NCI-H774 (cell line): ENCODE measurements around the gene THTPA.

ENCODE experiments used
- DNase-seq: peaks from one replicate; lab custom pipeline; 2025; lab: John Stamatoyannopoulos, UW

The THTPA gene

DNA sequence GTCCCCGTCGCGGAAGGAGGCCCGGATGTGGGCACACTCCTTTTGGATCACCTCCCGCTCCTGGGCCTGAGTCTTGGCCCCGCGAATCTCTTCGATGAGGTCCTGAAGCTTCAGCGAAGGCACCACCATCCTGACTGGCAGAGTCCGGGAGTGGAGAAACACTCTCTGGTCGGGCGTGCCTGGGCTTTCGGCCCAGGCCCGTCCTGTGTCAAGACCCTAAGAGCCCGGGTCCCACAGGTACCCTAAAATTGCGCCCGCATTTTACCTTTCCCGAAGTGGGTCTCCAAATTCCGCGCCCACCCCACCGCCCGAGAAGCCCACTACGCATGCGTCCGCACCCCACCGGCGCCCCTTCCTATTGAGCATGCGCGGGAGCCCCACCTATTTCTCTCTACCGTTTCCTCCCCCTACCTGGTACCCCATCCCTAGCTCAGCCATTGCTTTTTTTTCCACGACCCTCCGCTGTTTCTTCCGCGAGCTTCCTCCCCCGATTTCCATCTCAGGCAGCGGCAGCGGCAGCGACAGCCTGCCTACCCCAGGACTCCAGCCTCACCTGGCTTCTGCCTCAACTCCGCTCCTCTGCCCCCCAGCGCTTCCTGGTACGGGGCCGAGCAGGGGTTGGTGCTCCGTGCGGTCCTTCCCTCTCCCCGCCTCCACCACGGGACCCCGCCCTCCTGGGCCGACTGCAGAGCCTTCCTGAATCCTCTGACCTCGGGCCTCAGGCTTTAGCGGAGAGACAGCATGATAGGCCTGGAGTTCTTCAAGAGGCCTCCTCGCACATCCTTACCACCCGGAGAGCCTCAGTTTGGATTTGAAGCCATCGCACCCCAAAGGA lies 11.3 kb downstream of the THTPA start, which contains the start of gene AP1G2:
Gene AP1G2, minus strand, starts transcription at position 606 of the 835 bp plus-strand sequence. Its CDS starts 477 bp downstream, at position 129.
- peak; percentile 91 for DNase-seq

DNA sequence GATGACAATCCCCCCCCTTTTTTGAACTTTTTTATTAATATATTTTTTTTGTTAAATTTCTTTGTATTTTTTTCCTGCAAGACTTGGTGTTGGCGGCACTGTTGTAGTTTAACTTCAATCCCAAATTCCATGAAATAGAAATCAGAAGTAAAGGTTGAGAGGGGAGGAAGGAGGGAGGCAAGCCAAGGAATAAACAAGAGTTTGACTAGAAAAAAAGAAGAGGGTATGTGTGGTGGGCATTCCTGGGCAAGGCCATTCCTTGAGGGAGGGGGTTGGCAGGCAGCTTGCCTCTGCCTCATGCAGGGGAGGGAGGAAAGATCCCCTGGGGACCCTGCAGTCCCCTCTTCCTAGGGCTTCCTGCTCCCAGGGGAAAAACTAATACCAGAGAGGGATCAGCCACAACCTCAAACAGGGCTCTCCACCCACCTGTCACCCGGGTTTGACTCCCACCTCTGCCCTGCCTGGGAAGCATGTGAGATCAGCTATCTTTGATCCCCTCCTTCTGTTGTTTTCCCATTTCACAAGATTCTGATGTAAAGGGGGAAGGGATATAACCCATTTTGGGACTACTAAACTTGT lies 12.0 kb downstream of the THTPA start:
- DNase-seq, result no peak

DNA sequence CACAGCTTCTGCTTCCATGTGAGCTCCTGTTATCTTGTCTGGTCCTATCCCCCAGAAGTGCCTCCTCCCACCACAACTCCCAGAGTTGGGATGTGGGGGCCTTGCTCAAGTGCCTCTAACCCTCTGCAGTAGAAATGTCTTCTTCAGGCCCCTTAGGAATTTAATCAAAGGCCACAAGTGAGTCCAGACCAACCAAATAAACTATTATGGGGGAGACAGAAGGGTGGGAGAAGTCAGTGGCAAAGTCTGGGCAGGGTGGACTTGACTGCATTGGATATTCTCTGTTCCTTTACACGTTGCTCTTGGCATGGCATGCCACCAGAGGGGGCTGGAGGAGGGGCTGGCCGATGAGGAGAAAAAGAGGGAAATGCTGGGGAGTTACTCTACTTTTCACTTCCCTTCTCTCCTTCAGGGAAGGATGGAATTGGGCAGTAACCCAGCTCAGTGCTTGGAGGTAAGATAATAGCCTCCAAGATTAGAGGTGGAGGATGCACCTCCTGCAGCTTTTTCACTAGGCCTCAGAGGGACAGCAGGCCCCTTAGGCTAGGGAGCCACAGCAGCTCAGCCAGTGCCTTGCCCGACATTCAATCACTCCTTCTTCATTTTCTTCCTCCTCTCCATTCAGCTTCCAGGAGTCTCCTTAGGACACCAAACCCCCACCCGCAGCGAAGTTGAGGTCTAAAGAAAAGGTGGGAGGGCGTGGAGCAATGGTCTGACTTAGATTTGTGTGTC lies 12.7 kb downstream of the THTPA start:
- DNase-seq, result no peak

DNA sequence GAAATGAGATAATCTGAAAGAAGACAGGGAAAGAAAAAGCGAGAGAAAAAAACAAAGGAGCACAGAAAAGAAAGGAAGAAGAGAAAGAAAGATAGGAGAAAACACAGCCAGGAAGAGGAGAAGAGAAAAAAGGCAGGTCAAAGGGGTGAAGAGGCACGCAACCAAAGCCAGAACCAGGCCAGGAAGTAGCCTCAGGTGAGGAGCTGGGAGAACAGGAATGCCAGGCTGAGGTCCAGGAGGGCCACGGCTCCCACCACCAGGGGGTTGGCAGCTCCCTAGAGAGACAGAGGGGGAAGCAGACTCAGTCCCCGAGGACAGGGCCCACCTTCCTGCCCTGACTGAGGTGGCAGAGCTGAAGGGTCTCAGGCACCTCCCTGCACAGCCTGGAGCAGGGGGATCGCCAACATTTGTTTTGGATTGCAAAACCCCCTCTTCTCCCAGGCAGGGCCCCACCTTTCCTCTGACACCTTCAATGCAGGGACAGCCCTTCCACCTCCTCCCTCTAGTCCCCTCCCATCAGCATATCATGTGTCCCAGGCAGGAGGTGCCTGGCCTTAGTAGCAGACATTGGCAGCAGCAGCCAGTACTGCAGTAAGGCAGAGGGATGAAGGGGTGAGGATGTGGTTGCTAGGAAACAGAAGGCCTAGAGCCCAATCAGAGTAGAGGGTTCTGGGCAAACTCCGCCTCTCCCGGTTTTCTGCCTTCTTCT lies 13.5 kb downstream of the THTPA start:
- no peak for DNase-seq

DNA sequence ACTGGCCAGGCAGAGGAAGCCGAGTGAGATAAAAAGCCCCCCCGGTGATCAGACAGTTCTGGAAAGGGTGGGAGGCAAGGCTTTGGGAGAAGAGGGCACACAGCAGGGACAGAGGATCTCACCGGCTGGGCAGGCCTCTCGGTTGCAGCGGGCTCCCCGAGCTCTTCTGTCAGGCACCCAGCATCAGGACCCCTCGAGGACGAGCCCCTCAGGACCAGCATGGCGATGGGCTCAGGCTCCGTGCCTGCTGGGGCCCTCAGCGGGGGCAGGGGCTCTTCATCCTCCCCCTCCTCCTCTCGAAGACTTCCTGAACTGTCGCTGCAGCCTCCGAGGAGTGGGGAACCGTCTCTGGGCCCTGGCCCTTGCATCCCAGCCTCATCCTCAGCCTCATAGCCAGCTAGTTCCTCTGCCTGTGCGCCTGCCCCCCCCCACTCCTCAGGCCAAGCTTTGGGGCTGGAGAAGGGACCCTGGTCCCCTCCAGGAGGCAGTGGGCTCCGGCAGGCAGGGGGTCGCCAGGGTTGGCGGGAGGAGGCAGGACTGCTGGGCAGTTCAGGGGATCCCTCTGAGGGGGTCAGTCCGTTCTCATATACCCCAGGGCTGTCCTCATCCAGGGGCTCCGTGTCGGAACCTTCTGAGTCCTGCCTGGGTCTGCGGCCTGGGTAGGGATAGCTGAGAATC lies 14.9 kb downstream of the THTPA start:
- DNase-seq, result no peak

DNA sequence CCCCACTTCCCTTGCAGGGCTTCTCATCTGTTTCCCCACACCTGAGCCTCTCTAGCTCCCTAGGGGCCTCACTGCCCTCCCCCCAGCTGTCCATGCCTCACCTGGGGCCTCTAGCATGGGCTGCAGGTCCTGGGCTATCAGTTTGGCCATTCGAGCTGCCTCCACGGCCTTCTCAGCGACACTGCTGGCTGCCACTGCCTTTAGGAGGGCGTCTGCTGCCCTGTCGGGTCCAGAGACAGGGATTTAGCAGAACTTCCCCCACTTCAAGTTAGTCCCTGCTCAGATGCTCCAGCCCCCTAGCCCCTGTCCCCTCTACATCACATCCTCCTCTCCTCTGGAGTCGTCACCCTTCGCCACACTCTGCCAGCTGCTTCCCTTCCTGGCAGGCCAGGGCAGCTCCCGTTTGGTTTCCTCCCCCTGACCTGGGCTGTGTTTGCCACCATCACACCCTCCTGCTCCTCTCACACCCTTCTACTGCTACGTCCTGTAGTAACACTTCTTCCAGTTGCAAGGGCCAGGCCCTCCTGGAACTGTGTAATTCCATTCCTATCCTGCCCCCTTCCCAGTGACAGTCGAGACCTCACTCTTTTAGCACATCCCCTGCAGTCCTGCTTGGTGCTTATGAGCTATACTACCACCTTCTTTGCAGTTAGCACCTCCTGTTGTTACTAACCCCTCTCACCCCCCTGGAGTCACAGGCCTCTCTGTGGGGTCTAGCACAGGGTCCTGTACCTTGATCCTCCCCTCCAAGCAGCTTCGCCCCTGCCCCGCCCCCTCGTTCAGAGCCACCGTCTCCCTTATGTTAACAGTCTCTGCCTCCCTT lies 15.8 kb downstream of the THTPA start:
- no peak for DNase-seq

GRCh38 chr14:23572524-23572828 lies 16.4 kb downstream of the THTPA start:
- DNase-seq, result no peak

DNA sequence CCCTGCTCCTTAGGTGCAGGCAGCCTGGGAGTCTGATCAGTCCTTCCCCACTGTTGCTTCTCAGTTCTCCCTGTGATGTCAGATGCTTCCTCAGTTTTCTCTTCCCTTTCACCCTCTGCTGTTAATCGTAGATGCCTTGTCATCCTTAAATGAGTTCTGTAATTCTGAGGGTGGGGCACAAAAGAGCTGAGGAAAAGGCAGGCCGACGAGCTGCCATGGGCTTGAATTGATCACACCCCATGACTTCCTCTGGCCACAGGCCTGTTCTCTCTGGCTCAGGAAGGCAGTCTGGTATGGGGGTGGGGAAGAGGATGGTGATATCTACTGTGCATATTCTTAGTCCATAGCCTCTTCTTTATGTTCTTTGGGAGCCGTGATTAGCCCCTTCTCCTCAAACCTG lies 16.8 kb downstream of the THTPA start:
- DNase-seq, result no peak

GRCh38 chr14:23573384-23574015 lies 17.4 kb downstream of the THTPA start:
- DNase-seq, result peak; percentile 47

- no peak for DNase-seq
Measured at GRCh38 chr14:23577004-23577681, 21.1 kb downstream of the THTPA start.

DNA sequence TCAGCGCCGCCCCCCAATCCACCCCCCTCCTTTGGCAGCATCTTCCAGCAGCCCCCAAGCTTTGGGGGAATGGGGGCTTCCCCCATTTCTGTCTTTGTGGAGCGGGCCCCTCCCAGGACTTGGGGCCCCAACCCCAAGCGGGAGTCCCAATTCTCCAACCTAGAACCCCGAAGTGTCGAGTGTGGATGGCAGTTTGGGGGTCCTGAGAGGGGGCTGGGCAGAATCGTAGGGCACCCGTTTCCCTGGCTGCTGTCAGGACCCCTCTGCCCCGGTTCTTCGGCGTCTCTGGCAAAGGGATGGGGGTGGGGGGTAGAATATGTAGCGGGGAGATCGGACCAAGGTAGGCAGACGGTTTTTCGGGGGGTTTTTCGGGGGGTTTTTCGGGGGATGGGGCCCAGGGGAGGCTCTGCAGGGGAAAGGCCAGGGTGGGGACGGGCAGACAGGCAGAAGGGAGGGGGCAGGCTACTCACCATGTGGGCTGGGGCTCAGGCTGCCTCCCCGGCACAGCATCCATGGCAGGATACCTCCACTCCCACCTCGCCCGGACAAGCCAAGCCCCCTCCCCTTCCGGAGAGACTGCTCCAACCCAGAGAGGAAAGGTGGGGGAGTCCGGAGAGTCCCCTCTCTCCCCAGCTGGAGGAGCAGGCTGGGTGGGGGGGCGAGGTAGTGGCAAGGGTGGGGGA lies 21.8 kb downstream of the THTPA start:
- DNase-seq, result no peak

DNA sequence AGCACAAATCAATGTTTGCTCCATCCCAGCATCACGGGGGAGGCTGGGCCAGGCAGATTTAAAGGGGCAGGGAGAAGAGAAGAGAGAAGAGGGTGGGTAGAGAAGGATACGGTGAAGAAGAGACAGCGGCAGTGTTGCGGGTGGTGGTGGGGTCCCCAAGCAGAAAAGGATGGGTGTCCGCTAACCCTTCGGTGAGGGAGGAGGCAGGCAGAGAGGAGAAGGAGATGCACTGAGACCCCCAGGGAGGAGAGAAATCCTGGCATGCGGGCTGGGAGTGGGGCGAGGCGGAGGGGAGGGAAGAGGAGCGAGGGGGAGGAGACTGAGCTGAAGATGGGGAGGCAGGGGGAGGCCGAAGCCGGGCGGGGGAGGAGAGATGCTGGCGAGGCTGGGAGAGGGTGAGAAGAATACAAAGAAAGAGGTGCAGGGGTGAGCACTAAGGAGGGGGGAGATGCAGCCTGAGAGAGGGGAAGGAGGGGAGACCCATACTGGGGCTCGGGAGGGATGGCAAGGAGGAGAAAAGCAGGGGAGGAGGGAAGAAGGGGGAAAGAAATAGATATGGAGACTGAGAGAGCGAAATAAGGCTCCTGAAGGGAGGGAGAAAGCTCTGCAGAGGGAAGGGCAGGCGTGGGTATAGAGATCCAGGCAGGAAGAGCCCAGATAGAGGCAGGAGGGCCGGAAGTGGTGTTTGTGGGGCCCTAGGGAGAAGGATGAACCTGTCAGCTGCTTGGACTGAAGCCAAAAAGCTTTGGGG lies 22.7 kb downstream of the THTPA start, which contains the start of gene JPH4:
Gene JPH4, minus strand, starts transcription at position 231 of the 751 bp plus-strand sequence. CDS start 1,337 bp downstream, outside the sequence.
- DNase-seq, result no peak

GRCh38 chr14:23579311-23579630 lies 23.2 kb downstream of the THTPA start:
- DNase-seq, result no peak

DNA sequence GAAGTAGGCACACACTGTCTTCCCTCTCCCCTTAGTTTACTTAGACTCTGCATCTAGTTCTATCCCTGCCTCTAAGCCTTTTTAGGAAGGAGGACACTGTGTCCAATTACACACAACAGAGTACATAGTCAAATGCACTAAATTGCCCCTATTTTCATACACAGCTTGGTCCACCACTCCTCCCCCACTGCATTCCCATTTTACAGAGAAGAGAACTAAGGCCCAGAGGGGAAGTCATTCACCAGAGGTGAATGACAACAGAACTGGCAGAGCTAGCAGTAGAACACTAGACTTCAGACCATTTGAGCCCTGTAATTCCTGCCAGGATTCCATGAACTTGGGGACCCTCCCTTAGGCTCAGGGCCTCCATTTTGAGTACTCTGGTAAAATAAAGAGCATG lies 23.7 kb downstream of the THTPA start:
- DNase-seq, result no peak

DNA sequence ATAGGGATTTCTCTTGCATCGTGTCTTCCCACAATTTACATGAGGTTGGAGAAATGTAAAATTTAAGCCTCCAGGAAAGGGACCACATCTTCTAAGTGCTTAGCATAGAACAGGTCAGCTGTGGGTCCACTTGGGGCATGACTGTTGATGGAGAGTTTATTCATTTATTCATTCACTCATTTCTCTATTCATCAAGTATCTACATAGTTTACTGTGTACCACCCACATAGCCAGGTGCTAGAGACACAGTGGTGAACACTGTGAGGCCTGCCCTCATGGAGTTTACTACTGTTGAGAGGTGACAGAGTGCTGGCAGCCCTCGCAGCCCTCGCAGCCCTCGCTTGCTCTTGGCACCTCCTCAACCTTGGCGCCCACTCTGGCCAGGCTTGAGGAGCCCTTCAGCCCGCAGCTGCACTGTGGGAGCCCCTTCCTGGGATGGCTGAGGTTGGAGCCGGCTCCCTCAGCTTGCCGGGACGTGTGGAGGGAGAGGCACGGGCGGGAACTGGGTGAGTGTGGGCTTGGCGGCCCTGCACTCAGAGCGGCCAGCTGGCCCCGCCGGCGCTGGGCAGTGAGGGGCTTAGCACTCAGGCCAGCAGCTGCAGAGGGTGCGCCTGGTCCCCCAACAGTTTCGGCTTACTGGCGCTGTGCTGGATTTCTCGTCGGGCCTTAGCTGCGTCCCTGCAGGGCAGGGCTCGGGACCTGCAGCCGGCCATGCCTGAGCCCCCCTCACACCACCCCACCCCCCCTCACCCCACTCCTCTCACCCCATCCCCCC lies 24.3 kb downstream of the THTPA start:
- no peak for DNase-seq

GRCh38 chr14:23580948-23581281 lies 24.8 kb downstream of the THTPA start:
- DNase-seq, result no peak

GRCh38 chr14:23582906-23583760 lies 27.1 kb downstream of the THTPA start:
- no peak for DNase-seq
